BE2C (cell line): ENCODE measurements around the gene MYO7A.
"Not testable (repeated sequence)": the region's sequence is repeated elsewhere in the genome, so short reads cannot be mapped to it uniquely, and the experiment has no call there.

Experiments used
- DNase-seq: peaks from one replicate; pipeline ENCODE4 v3.0.0-alpha.2; 2020
- H3K27me3 ChIP-seq: fragments of 250-450 bp; sonication (Bioruptor Pico); 2 replicates; pipeline ENCODE4 v1.5.1; 2020; ENCODE audit warnings: mild to moderate bottlenecking
- H3K36me3 ChIP-seq: fragments of 250-450 bp; sonication (Bioruptor Pico); 2 replicates; pipeline ENCODE4 v1.5.1; 2020; ENCODE audit warnings: mild to moderate bottlenecking
- H3K4me1 ChIP-seq: fragments of 250-450 bp; sonication (Bioruptor Pico); 2 replicates; pipeline ENCODE4 v1.5.1; 2020
- H3K4me3 ChIP-seq: 2 replicates; pipeline ENCODE4 v1.5.1; 2011; ENCODE audit warnings: low read depth, low read length
- H3K9me3 ChIP-seq: fragments of 250-450 bp; sonication (Bioruptor Pico); 2 replicates; pipeline ENCODE4 v1.5.1; 2020
- CTCF ChIP-seq: IDR thresholded peaks from 2 replicates; pipeline ENCODE4 v1.5.1; 2012; ENCODE audit warnings: mild to moderate bottlenecking, low read depth, low read length

Gene MYO7A

GRCh38 chr11:77095551-77096490 is 32.2 kb upstream of the MYO7A start:
- no peak for TF ChIP-seq CTCF
- H3K4me3 ChIP-seq = no peak overlapping the region
- no peaks in the 10 kb centered on the region for H3K4me1 ChIP-seq
- H3K36me3 ChIP-seq = no peaks in the 10 kb centered on the region; the same call in 1 of the 2 replicates
- DNase-seq = peak; percentile 8
- H3K27me3 ChIP-seq = no peaks in the 10 kb centered on the region
- no peaks in the 10 kb centered on the region for H3K9me3 ChIP-seq

- no peaks in the 10 kb centered on the region for H3K9me3 ChIP-seq
- peak; percentile 0 for DNase-seq
- H3K36me3 ChIP-seq = no peaks in the 10 kb centered on the region; the same call in 1 of the 2 replicates
- no peaks in the 10 kb centered on the region for H3K4me1 ChIP-seq
- TF ChIP-seq CTCF = no peak
- no peaks in the 10 kb centered on the region for H3K27me3 ChIP-seq
- H3K4me3 ChIP-seq = no peak overlapping the region
Observed at GRCh38 chr11:77096591-77097019, 31.4 kb upstream of the MYO7A start.

GRCh38 chr11:77097180-77097579 is 30.9 kb upstream of the MYO7A start:
- not testable (repeated sequence) for H3K27me3 ChIP-seq, H3K4me1 ChIP-seq, H3K36me3 ChIP-seq, H3K9me3 ChIP-seq, H3K4me3 ChIP-seq, DNase-seq

GRCh38 chr11:77100166-77101042 is 27.6 kb upstream of the MYO7A start:
- Histone ChIP-seq H3K27me3 (no peaks in the 10 kb centered on the region), H3K4me3 (no peak overlapping the region), H3K4me1 (no peaks in the 10 kb centered on the region), H3K9me3 (no peaks in the 10 kb centered on the region), H3K36me3 (no peaks in the 10 kb centered on the region)
- peak; percentile 4 for DNase-seq
- no peak for TF ChIP-seq CTCF

GRCh38 chr11:77101043-77101537 is 27.0 kb upstream of the MYO7A start:
- peak; percentile 29 for DNase-seq
- TF ChIP-seq CTCF = peak; percentile 73
- Histone ChIP-seq H3K9me3 (no peaks in the 10 kb centered on the region), H3K27me3 (no peaks in the 10 kb centered on the region), H3K4me3 (no peak overlapping the region), H3K4me1 (no peaks in the 10 kb centered on the region), H3K36me3 (no peaks in the 10 kb centered on the region)
